Activated CD4-positive, alpha-beta T cell treated with anti-CD3 and anti-CD28 coated beads, Interleukin-2, amount 50 U/mL, for 48 hours (primary cell): ENCODE results near the gene RAP1GAP2.
A peak's percentile ranks its signal among the peaks of the same experiment; 100 is the strongest.

ENCODE experiments used
- DNase-seq, 2 experiments: peaks; one replicate each; pipeline ENCODE4 v3.0.0-alpha.2; 2020

Gene RAP1GAP2

DNA sequence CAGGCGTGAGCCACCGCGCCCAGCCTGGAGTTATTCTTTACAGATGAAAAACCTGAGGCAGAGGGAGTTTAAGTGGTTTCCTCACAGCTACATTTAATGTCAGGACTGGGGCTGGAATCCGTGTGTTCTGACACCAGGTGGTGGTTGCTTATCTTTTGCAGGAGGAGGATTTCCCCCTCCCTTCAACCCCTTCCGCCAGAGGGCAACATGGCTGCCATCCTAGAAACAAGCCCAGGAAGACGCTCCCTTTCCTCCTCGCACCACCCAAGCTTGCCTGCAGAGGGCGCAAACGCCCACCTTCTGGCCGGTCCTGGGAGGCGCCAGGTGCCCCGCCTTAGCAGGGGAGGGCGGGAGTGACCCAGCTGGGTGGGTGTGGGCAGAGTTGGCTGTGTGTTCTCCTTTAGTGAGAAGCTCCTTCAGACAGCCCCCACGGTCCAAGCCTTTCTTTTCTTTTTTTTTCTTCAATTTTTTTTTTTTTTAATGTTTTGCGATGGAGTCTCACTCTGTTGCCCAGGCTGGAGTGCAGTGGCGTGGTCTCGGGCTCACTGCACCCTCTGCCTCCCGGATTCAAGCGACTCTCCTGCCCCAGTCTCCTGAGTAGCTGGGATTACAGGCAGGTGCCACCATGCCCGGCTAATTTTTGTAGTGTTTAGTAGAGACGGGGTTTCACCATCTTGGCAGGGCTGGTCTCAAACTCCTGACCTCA, 9.9 kb upstream of the RAP1GAP2 start:
- DNase-seq: peak; percentile 96 to 97

DNA sequence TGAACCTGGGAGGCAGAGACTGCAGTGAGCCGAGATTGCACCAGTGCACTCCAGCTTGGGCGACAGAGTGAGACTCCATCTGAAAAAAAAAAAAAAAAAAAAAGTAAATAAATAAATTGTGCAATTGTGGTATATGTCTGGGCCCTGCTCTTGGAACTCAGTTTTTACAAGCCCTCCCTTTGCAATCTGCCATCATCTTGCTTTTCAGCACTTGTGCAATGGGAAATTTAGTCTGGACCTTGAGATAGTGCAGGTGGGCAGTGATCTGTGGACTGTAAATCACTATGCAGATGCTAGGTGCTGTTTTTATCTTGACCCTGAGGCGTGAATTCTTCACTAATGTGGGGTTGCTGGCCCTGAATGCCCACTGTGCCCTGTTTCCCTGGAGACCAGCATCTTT, 6.5 kb upstream of the RAP1GAP2 start:
- no peak for DNase-seq

DNA sequence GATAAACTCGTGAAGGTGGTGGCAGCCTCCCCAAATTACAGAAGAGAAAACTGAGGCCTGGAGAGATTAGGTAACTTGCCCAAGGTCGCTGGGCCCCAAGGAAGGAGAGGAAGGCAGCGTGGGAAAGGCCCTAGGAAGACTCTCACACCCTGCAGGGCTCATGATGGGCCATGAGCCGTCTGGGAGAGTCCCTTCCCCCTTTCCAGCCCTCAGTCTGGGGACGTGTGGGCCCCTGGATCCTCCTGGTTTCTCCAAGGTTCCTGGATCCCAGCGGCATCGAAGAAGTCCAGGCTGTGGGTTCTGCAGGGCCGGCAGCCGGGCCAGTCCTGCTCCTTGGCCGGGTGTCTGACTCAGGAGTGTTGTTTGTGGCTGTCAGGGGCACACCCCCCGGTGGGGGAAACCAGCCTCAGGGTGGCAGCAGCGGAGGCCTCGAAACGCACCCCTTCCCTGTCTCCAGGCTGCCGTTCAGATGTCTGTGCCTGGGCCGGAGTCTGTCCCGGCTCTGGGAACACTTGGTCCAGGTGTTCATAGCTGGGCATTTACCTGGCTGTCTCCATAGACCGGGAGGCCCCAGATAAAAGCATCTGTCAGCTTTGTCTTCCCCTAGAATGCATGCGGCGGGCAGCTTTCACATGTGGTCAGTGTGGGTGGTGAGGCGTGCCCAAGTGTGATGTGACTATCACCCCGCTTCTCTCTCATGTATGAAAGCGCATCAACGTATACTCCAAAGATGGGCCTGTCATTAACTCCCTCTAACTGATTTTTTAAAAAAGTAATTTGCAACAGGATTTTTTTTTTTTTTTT, 3.7 kb upstream of the RAP1GAP2 start:
- DNase-seq: peak; percentile 60 to 66

DNA sequence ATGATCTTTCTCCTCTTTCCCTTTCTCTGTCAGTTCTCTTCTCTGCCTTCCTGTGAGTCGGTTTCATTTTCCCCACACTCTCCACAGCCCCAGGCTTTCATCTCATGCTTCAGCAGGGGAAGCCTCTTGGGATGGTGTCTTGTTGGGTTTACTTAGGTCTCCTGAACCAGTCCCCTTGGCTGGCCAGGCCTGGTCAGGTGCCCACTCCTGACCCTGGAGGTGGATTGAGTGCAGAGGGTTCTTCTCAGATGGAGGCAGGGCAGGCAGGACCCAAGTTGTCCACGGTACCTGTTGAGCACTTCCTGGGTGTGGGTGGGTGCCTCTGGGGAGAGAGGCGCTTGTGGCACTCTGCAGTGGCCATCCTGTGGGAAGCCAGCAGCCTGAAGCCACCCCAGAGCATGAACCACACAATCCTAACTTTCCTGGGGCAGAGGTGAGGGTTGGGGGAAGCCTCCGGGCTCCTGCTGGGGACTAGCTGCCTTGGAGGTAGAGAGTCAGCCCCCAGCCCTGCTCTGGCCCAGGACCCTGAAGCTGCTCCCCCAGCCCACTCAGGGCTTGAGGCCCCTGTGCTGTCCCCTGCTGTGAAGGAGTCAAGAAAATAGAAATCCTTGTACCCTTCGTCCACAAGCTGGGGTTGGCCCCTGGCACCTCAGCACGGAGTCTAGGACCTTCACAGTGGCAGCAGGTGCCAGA, 2.0 kb upstream of the RAP1GAP2 start:
- DNase-seq: no peak

DNA sequence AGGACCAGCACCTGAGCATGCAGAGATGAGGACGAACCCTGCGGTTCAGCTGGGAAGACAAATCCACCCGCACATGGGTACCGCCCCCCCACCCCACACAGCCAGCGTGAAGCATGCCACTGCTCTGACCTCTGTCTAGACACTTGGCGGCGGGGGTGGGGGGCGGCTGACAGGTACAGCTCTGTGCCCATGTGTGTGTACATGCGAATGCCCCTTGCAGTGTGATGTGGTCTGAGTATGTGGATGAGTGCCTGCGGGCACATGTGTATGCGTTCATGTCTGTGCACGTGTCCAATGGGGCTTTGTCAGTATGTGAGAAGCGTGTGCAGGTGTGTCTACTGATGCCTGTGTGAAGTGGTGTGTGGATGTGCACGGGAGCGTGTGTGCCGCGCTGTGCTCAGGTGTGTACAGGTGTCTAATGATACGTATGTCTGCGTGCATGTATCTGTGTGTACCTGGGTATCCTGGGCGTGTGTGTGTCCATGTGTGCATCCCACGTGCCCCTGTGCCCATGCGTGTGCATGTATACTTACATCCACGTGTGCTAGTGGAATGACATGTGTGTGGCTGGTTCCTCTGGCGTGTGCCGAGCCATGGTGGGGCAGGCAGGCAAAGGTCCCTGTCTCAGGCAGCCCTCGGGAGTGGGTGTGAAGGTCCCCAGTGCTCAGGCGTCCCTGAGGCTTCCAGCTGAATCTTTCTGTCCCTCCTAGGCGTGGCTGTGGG, 636 bp upstream of the RAP1GAP2 start:
- DNase-seq: no peak

DNA sequence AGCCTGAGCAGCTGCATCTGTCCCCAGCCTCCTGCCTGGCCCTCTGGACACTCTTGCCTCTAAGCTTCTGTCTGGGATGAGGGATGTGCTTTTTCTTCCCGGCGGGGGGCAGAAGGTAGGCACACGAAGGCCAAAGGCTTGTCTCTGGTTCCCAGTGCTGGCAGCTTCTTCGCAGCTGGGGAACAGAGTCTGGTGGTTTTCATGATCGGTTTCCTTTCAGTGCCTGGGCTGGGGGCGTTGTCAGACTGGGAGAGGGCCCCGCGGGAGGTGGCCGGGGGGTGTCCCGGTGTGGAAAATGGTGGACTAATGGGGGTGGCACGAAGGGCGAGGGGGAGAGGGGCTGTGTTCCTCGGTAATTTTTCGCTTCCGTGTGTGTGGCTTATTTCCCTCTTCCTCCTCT, 988 bp downstream of the RAP1GAP2 start:
- DNase-seq: no peak

DNA sequence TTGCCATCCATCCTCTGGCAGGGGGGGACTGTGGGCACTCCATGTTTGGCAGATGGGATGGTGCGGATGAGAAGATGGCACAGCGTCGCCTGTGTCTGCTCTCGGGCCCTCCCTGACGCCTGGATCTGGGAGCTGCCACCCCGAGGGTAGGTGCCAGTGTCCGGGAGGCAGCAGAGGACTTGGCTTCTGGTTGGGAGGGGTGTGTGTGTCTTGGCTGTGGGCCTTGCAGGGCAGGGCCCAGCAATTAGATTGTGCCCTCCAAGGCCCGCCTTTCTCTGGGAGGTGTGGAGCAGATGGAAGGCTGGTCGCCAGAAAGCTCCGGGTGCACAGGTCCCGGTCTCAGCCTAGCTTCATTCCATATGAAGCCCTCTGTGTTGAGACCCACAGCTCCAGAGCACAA, 1.4 kb downstream of the RAP1GAP2 start:
- DNase-seq: no peak

DNA sequence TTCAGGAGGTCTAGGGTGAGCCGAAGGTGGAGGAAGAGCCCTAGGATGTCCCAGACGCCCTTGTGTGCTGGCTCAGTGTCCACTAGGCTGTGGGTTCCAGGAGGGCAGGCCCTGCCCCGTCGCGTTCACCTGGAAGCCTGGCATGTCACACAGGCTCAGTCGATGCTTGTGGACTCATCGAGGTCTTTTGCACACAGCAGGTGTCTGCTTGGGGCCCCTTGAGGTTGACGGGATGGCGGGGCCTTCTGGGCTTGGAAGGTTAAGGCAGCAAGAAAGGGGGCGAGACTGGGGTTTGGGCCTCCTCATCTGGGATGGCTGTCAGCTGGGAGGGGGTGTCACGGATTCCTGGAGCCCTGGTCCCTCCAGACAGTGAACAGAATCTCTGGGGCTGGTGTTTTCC, 1.9 kb downstream of the RAP1GAP2 start:
- no peak for DNase-seq

DNA sequence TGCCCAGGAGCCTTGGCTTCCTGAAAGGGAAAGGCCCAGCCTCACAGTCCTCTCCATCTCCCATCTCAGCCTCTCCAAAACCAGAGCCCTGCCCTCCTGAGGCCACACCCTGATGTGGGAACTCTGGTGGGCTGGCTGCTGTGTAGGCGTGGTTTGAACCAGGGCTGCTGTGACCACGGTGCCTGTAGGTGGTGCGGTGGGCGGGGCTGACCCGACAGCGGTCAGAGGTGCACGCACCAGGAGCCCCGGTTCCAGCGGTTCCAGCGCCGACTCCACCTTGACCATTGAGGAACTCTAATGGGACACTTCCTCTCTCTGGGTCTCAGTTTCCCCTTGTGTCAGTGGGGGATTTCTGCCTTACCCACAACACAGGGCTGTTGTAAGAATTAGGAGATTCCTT, 2.4 kb downstream of the RAP1GAP2 start:
- no peak for DNase-seq

DNA sequence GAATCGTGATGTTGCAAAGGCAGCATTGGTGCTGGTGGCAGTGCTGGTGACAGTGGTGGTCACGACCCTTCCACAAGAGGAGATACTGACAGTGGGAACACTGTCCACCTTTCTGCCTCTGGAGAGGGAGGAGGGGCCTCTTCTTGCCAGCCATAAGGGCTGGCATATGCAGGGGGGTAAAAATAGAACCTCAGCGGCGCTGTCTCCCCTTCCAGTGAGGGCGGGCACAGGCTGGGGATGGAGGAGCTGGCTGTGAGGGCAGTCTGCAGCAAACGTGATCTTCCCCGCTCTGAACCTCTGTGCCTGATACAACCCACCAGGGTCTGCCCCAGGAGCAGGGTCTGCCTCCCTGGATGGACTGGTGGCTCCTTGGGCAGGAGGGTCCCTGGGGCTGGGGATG, 3.4 kb downstream of the RAP1GAP2 start:
- DNase-seq: no peak

DNA sequence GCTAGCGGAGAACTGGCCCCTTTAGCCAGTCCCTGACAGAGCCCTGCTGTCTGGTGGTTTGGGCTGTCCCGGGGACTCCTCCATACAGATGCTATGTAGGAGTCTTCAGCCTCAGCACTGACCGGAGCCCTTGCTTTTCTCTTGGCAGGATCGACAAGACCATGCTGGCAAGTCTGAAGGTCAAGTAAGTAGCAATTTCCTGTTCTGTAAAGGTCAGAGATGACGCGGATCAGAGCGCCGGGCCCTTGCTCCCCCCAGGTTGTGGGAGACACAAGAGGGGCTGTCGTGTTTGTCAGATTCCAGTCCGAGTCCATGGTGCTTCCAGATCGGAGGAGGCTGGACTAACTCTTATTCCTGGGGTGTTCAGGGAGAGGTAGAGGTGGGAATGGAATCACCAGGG, 4.1 kb downstream of the RAP1GAP2 start:
- no peak for DNase-seq

DNA sequence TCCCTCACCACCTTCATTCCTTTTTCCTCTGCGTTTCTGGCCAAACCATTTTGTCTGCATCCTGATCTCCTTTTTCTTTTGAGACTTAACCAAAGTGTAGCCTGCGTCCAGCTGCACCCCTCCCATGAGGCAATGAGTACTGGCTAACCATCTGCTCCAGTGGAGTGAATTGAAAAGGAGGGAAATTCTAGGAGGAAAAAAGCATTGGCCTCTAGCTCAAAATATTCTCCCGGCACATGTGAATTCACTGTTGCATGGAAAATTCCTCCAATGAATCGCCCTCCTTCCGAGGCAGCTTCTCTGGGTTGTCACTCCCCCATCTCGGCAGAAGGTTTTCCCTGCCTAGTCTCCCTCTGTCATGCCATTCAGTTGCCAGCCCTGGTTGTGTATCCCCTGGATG, 5.6 kb downstream of the RAP1GAP2 start:
- no peak for DNase-seq

DNA sequence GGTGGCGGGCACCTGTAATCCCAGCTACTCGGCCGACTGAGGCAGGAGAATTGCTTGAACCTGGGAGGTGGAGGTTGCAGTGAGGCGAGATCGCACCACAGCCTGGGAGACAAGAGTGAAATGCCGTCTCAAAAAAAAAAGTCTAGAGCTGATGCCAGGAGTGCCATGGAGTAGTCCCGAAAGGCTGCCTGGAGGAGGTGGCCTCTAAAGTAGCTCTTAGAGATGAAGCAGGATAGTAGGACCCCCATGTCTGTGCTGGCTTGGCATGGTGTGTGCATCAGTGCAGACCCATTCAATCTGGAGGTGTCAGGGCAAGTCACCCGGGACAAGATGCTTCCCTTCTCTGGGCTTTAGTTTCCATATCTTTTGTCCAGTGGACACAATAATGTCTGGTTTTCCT, 6.3 kb downstream of the RAP1GAP2 start:
- DNase-seq: no peak

DNA sequence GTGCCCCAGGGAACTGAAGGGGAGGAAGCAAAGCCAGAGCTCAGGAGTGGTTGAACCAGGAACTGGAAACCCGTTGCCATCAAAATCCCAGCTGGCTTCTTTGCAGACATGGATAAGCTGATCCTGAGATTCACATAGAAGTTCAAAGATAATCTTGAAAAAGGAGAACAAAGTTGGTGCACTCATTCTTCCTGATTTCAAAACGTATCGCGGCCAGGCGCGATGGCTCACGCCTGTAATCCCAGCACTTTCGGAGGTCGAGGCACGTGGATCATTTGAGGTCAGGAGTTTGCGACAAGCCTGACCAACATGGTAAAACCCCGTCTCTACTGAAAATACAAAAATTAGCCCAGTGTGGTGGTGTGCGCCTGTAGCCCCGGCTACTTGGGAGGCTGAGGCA, 7.1 kb downstream of the RAP1GAP2 start:
- no peak for DNase-seq

DNA sequence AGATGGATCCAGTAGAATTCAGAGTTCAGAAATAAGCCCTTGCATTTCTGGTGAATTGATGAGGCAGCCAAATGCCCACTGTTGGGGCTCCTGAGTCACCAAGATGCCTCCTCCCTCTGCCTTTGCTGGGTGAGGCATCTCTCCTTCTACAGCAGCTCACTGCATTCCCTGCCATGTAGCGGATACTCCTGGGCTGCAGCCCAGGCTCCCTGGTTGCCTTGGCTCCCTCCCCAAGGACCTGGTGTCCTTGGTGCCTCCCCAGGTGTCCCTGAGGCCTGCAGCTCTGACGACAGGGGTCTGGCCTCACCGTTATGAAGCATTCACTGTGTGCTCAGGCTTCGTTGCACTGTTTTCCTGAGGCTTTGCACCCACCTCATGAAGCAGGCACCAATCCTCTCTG, 7.7 kb downstream of the RAP1GAP2 start:
- no peak for DNase-seq

DNA sequence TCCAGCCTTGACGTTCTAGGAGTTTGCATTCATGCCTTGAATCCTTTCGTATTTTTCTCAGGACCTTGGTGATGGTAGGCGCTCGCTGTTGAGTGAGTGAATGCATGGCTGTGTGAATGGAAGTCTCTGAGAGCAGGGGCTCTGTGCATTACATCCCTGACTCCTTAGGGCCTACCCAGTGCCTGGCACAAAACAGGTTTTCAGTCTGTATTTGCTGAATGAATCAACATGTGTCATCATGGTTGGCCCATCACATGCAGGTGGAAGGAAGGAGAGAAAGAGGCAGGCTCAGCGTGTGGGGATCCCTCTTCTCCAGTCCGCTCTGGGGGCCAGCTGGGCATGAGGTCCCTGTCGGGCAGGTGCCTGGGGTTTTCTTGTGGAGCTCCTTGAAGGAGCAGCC, 8.7 kb downstream of the RAP1GAP2 start:
- DNase-seq: no peak

DNA sequence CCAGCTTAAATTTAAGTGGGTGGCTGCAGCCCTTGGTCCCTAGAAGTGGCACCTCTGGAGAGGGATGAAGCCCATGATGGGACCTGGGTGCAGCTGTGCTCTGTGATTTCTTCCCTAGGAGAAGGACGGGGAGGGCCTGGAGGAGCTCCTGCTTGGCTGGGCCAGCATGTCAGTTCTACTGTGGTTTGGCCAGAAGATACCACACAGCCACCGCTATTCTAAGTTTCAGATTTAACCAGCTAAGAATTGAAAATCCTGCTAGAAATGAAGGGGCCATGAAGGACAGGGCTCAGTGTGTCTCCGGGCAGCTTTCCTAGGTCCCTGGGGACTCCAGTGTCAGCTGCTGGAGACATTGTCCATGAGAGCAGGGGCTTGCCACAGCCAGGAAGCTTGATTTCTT, 9.7 kb downstream of the RAP1GAP2 start:
- DNase-seq: no peak

DNA sequence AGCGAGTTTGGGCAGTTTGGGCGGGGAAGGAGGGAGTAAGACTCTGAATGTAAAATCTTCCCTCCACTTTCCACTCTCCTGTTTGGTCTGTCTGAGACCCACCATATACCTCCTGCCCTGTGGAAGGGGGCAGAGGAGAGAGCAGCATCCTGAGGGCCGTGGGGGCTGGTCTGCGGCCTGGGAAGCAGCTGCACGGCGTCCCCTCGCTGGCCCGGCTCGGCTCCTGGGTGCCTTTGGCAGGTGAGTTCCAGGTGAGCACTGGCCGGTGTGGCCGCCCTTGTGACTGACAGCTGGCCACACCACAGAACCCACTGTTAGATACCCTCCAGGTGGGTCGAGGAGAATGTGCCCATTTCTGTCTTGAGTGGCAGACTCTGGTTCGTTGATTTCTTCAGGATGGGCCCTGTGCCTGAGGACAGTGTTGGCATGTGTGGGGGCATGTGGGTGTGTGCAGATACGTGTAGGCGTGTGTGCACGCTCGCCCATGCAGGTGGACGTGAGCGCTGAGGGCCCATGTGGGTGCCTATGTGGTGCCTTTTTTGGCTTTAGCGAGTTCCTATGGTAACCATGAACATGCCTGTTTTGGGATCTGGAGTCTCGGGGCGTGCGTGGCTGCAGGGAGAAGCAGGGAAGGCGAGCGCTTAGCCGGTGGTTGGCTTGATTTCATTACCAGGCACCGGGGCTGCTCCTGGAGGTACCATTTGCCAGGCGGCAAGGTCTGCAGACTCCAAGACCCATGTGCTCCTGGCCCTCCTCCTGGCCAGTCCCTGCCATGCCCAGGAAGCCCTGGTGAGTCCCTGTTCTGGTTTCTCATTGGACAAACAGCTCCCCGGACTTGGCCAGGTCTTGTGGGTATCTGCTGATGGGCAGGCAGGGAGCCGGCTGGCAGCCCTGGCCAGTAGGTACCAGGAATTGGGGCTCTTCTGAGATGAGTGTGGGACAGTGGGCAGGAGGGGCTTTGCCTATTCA, 12.4 kb downstream of the RAP1GAP2 start:
- no peak for DNase-seq

DNA sequence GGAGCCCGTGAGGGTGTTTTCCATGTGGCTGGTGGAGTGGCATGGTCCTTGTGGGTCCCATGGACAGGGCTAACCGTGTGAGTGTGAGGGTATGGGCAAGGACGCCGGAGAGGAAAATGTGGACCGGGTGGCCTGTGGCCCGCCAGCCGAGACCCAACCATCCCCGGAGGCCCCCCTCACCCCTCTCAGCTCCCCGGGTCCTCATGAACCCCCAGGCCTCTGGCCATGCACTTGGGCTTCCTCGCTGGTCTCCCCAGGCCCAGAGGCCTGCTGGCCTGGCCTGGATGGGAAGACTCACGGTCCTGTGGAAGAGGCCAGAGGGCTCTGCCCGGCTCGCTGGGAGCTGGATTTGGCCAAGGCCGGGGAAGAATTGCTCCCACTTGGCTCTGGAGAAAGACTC, 13.1 kb downstream of the RAP1GAP2 start:
- DNase-seq: no peak

DNA sequence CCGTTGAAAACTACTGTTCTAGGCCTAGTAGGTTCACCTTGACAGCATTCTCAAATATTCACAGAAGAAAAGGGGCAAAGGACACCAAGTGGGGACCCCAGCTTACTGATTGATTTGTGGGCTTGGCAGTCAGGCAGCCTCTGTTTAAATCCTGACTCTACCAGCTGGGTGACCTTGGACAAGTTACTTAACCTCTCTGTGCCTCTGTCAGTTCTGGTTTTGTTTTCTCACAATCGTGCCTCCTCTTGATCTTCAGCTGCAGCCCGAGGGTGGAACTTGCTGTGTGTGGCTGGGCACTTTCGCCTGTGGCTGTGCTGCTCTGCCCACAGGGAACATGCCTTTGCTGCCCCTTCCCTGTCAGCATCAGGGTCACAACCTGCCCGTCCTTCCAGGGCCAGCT, 17.8 kb downstream of the RAP1GAP2 start:
- peak in 1 of 2 experiments; percentile 27 for DNase-seq

DNA sequence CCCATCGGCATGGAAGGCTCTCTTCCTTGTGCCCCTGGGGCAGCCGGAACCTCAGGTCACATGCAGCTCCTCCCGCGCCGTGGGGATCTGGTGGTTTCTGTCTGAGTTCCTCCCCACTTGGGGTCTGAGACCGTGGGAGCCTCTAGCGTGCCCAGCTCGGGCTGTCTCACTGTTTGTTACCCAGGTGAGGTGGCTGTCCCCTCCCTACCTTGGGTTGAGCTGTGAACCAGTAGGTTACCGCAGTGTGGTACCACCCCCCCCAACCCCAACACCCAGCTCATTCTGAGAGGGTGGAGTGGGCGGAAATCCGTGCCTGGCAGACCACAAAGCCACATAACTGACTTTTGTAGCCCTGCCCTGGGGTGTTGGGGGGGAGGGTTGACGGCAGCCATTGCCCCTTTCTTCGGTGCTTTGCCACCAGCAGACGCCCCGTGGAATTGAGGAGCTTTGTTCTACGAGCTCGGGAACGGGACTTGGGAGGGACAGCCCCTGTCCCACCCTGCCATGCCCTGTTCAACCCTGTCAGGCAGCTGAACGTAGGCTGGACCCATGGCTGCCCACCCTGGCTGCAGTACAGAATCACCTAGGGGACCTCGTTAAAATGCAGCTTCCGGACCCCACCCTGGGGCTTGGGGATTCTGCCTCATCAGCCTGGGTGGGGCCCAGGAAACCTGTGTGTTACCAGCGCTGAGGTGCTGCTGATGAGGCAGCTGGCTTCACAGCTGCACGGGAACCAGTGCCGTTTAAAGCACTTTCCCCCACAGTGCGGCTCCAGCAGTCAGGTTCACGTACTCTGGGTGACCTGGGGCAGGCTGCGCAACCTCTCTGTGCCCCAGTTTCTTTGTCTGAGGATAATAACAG, 18.5 kb downstream of the RAP1GAP2 start:
- DNase-seq: peak; percentile 81 to 86
